SKM-1 (cell line): ENCODE measurements around the gene RFX2.
A peak's percentile ranks its signal among the peaks of the same experiment; 100 is the strongest.
"Not testable (repeated sequence)": the region's sequence is repeated elsewhere in the genome, so short reads cannot be mapped to it uniquely, and the experiment has no call there.

Source experiments
- DNase-seq: peaks from one replicate; lab custom pipeline; 2025; ENCODE audit not compliant: unreplicated experiment; lab: John Stamatoyannopoulos, UW

RFX2 gene

GRCh38 chr19:6110360-6110977 lies at the start of gene RFX2:
RFX2 (minus strand) TSS chr19:6110500; CDS start chr19:6047496, 63,004 bp downstream.
- peak; percentile 97 for DNase-seq

- no peak for DNase-seq
Measured at GRCh38 chr19:6156033-6156432, 45.7 kb upstream of the RFX2 start.

- no peak for DNase-seq
Measured at GRCh38 chr19:6150289-6150688, 40.0 kb upstream of the RFX2 start.

- DNase-seq, result no peak
Measured at GRCh38 chr19:6141217-6141616, 30.9 kb upstream of the RFX2 start.

GRCh38 chr19:6138511-6138910 lies 28.2 kb upstream of the RFX2 start:
- no peak for DNase-seq

- no peak for DNase-seq
Measured at GRCh38 chr19:6138066-6138465, 27.8 kb upstream of the RFX2 start.

GRCh38 chr19:6133231-6133630 lies 22.9 kb upstream of the RFX2 start:
- no peak for DNase-seq

- no peak for DNase-seq
Measured at GRCh38 chr19:6132482-6132881, 22.2 kb upstream of the RFX2 start.

GRCh38 chr19:6127716-6128335 lies 17.5 kb upstream of the RFX2 start:
- no peak for DNase-seq

- peak; percentile 43 for DNase-seq
Measured at GRCh38 chr19:6126335-6126974, 16.2 kb upstream of the RFX2 start.

- DNase-seq, result peak; percentile 81
Measured at GRCh38 chr19:6125571-6125989, 15.3 kb upstream of the RFX2 start.

GRCh38 chr19:6119031-6119430 lies 8.7 kb upstream of the RFX2 start:
- no peak for DNase-seq

- DNase-seq, result no peak
Measured at GRCh38 chr19:6118043-6118442, 7.7 kb upstream of the RFX2 start.

GRCh38 chr19:6117534-6117933 lies 7.2 kb upstream of the RFX2 start:
- no peak for DNase-seq

GRCh38 chr19:6116749-6117430 lies 6.6 kb upstream of the RFX2 start:
- DNase-seq, result no peak

- DNase-seq, result no peak
Measured at GRCh38 chr19:6115992-6116391, 5.7 kb upstream of the RFX2 start.

GRCh38 chr19:6113616-6114188 lies 3.4 kb upstream of the RFX2 start:
- no peak for DNase-seq

GRCh38 chr19:6109947-6110346 lies 353 bp downstream of the RFX2 start:
- DNase-seq, result no peak

GRCh38 chr19:6108721-6109633 lies 1.3 kb downstream of the RFX2 start:
- no peak for DNase-seq

GRCh38 chr19:6106643-6107294 lies 3.5 kb downstream of the RFX2 start:
- DNase-seq, result not testable (repeated sequence)
